Muscle of arm (tissue), 14 donors: ENCODE results near the gene ATP5IF1. TPM values are rescaled to one million over a fixed set of nuclear protein-coding genes. Genes with fewer than 3 reads are reported as not detected.
A peak's percentile ranks its signal among the peaks of the same experiment; 100 is the strongest.

Source experiments
- DNase-seq: peaks from one replicate; pipeline ENCODE4 v3.0.0-alpha.2; 2013
- long read RNA-seq, 11 donors: transcript quantifications; one replicate each; lab custom pipeline, GENCODE V29; 2026
- polyA plus RNA-seq, 12 donors: library from polyadenylated mRNA; unstranded; fragments of 120-200 nt; gene quantifications; one replicate each; pipeline ENCODE4 v1.2.1, GENCODE V29; 2013; ENCODE audit not compliant: insufficient read length in 12 of 12

Gene ATP5IF1
- 100 to 1,000 TPM in 2 of 12 donors, 10 to 100 TPM in 9, not detected in 1; 68.9 to 176 (median 80.3) TPM for polyA plus RNA-seq
- long read RNA-seq, donor 1, transcript ATP5IF1-202 (2 exons, 1,855 nt): minor isoform, 31 of 372 reads
- long read RNA-seq, donor 1, transcript ATP5IF1-204 (3 exons, 599 nt): minor isoform, 21 of 372 reads
- long read RNA-seq, donor 1, transcript ATP5IF1-201 (3 exons, 494 nt): major isoform, 276 of 372 reads
- long read RNA-seq, donor 1, partial matches to known transcripts: 44 of 372 reads
- long read RNA-seq, donor 1, other reads (novel, unspliced or antisense): 0 of 372 reads
- long read RNA-seq, donor 2, transcript ATP5IF1-201 (3 exons, 494 nt): major isoform, 75 of 92 reads
- long read RNA-seq, donor 2, transcript ATP5IF1-202 (2 exons, 1,855 nt): minor isoform, 11 of 92 reads
- long read RNA-seq, donor 2, partial matches to known transcripts: 6 of 92 reads
- long read RNA-seq, donor 2, other reads (novel, unspliced or antisense): 0 of 92 reads
- long read RNA-seq, donor 3, transcript ATP5IF1-202 (2 exons, 1,855 nt): minor isoform, 6 of 46 reads
- long read RNA-seq, donor 3, transcript ATP5IF1-201 (3 exons, 494 nt): major isoform, 39 of 46 reads
- long read RNA-seq, donor 3, partial matches to known transcripts: 0 of 46 reads
- long read RNA-seq, donor 3, other reads (novel, unspliced or antisense): 0 of 46 reads
- long read RNA-seq, donor 4, transcript ATP5IF1-201 (3 exons, 494 nt): major isoform, 24 of 28 reads
- long read RNA-seq, donor 4, partial matches to known transcripts: 0 of 28 reads
- long read RNA-seq, donor 4, other reads (novel, unspliced or antisense): 0 of 28 reads
- long read RNA-seq, donor 5, transcript ATP5IF1-202 (2 exons, 1,855 nt): minor isoform, 10 of 82 reads
- long read RNA-seq, donor 5, transcript ATP5IF1-201 (3 exons, 494 nt): major isoform, 64 of 82 reads
- long read RNA-seq, donor 5, partial matches to known transcripts: 5 of 82 reads
- long read RNA-seq, donor 5, other reads (novel, unspliced or antisense): 0 of 82 reads
- long read RNA-seq, donor 6, transcript ATP5IF1-201 (3 exons, 494 nt): major isoform, 52 of 55 reads
- long read RNA-seq, donor 6, partial matches to known transcripts: 0 of 55 reads
- long read RNA-seq, donor 6, other reads (novel, unspliced or antisense): 0 of 55 reads
- long read RNA-seq, donor 7, transcript ATP5IF1-201 (3 exons, 494 nt): major isoform, 38 of 42 reads
- long read RNA-seq, donor 7, partial matches to known transcripts: 0 of 42 reads
- long read RNA-seq, donor 7, other reads (novel, unspliced or antisense): 0 of 42 reads
- long read RNA-seq, donor 8, transcript ATP5IF1-201 (3 exons, 494 nt): major isoform, 52 of 59 reads
- long read RNA-seq, donor 8, partial matches to known transcripts: 0 of 59 reads
- long read RNA-seq, donor 8, other reads (novel, unspliced or antisense): 0 of 59 reads
- long read RNA-seq, donor 9, transcript ATP5IF1-201 (3 exons, 494 nt): major isoform, 55 of 63 reads
- long read RNA-seq, donor 9, partial matches to known transcripts: 5 of 63 reads
- long read RNA-seq, donor 9, other reads (novel, unspliced or antisense): 0 of 63 reads
- long read RNA-seq, donor 10, transcript ATP5IF1-202 (2 exons, 1,855 nt): minor isoform, 5 of 80 reads
- long read RNA-seq, donor 10, transcript ATP5IF1-201 (3 exons, 494 nt): major isoform, 72 of 80 reads
- long read RNA-seq, donor 10, partial matches to known transcripts: 0 of 80 reads
- long read RNA-seq, donor 10, other reads (novel, unspliced or antisense): 0 of 80 reads
- long read RNA-seq, donor 11, transcript ATP5IF1-201 (3 exons, 494 nt): major isoform, 94 of 108 reads
- long read RNA-seq, donor 11, transcript ATP5IF1-202 (2 exons, 1,855 nt): minor isoform, 5 of 108 reads
- long read RNA-seq, donor 11, partial matches to known transcripts: 6 of 108 reads
- long read RNA-seq, donor 11, other reads (novel, unspliced or antisense): 0 of 108 reads

DNA sequence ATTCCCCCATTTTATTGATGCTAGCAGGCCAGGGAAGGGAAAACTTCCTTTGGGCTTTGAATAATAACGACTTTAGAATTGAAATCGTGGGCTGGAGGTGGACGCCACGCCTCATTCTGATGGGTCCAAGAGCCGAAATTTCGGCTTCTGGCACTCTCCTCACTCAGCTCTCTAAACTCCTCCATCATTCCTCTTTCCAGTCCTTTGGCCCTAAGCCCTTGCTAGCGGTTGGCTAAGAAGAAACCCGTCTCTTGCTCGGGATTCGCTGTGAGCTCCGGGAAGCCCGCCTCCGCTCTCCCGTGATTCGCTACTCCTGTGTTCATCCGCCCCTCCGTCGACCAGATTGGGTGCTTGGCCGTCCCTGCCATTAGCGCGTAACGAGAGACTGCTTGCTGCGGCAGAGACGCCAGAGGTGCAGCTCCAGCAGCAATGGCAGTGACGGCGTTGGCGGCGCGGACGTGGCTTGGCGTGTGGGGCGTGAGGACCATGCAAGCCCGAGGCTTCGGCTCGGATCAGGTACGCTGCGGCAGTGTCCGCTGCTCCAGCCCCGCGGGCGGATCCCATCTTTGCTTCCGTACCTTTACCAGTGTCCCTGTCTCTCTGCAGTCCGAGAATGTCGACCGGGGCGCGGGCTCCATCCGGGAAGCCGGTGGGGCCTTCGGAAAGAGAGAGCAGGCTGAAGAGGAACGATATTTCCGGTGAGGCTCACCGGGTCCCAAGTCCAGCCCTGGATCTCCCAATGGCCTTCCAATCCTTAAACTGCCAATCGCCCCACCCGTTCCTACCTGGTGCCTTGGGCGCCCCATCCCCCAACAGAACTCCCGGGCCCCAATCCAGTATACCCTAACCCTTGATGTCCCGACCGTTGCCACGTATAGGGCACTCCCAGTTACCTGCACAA lies at the start of gene ATP5IF1:
ATP5IF1 (plus strand) TSS at position 370 of the 901 bp plus-strand sequence; CDS start at position 430, 60 bp downstream.
- DNase-seq: peak; percentile 98

DNA sequence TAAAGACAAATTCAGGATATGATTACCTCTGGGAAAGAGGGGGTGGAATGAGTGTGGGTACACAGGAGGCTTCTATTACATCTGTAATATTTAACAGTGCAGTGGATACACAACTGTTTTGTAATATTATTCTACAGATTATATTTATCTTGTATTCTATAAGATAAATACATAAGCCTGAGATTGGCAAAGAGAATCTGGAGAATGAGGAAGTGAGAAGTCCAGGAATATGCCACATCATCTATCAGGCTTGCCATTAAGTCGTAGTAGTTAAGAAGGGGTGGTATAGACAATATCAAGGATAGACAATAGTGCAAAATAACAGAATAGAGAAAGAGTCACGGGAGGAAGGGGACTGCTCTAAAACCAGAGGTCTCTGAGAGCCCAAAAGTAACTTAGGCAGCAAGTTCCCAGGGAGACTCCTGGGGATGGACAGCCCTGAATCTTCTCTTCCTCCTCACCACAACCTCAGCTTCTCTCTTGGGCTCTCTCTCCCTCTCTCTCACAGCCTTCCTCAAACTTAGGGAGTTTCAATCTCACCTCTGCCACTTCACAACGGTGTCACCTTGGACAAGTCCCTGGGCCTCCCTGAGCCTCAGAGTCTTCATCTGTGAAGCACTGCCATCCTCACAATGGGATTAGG lies 45.5 kb upstream of the ATP5IF1 start:
- no peak for DNase-seq

DNA sequence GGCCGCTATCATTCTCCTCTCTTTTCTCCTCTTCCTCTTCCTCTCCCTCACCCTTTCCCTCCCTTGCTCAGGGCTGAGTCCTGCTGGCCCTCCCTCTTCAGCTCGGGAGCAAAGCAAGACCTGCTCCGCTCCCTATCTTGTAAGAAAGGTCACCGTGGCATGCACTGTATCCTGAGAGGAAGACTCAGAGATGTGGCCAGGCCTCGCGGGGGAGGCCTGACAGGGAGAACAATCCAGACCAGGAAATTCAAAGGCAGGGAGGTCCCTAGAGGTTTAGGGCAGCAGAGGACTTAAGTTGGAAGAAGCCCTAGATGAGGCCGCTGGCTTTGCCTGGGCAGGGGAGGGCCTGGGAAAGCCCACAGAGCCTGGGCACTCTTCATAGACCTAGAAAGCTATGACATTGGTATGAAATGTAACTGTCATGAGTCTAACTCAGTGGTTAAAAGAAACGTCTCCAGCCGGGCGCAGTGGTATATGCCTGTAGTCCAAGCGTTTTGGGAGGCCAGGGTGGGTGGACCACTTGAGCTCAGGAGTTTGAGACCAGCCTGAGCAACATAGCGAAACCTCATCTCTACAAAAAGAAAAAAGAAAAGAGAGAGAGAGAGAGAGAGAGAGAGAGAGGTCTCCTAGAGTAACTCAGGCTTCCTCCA lies 44.8 kb upstream of the ATP5IF1 start:
- no peak for DNase-seq

DNA sequence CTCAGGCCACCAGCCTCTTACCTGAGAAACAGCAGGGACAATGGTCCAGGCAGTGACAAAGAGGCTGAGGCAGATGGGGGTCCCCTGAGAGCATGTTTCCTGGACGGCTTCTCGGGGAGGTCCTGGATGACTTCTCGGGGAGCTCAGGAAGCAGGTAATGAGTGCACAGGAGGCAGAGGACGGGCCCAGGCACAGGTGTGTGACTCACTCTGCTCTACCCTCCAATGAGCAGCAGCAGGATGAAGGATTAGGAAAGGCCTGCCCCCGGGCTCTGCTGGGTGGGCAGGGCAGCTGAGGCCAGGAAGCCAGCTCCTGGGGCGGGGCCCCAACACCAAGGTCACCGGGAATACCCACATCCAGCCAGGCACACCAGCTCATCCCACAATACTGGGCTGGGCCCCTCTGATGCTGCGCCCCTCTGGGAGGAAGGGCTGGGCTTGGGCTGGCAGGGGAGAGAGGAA lies 42.2 kb upstream of the ATP5IF1 start:
- DNase-seq: no peak

DNA sequence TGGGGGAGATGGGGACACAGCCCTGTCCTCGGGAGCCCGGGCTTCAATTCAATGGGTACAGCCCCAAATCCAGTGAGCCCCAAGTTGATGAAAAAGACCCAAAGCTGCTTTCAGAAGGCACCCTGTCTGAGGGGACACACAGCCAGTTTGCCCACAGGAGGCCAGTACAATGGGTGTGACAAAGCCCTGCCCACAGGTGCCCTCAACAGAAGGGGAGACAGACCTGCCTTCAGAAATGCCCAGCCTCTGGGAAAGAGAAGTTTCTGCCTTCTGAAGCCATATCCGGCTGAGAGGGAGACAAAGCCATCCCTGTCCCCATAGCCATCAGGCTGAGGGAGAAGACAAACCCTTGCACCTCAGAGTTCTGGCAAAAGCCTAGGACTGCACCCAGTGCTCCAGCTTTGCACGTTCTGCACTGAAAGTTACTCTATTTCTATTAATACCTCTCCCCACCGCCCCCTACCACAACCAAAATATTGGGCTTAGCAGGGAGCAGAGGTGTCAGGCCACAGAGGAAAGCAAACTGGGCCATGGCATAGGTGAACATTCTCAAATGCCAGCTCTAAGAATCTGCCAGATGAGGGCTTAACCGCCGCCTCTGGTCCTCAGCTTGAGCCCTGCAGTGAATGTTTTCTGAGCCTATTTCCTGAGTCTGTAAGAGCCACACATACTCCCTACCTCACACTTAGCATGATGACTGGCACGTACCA lies 41.4 kb upstream of the ATP5IF1 start:
- no peak for DNase-seq

DNA sequence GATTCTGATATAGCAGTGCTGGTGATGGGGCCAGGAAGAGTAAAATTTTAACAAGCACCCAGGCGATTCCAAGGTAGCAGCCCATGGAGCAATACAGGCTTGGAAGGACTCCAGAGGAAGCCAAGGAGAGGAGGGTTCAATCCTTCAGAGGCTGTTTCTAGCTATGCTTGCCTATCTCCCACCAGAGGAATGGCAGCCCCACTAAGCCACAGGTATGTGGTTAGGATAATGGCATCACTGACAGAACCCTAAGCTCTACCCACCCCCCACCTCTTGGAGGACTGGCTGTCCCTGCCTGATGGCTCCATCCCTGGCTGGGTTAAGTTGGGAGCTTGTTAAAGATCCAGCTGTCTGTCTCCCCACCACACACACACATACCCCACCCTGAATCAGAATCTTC lies 40.1 kb upstream of the ATP5IF1 start:
- DNase-seq: no peak

DNA sequence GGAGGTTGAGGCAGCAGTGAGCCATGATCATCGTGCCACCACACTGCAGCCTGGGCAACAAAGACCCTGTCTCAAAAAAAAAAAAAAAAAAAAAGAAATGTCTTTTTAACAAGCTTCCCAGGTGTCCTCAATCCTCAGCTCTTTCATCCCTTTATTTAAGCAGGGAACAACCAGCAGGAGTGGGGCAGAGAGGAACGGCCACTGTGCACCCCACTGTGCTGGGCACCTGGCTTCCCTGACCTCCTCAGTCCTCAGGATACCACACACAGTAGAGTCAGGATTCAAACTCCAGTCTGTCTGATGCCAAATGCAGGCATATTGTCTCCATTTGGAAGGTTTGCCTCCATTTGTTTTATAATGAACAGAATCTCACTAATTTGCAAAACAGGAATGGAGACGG lies 39.6 kb upstream of the ATP5IF1 start:
- no peak for DNase-seq

DNA sequence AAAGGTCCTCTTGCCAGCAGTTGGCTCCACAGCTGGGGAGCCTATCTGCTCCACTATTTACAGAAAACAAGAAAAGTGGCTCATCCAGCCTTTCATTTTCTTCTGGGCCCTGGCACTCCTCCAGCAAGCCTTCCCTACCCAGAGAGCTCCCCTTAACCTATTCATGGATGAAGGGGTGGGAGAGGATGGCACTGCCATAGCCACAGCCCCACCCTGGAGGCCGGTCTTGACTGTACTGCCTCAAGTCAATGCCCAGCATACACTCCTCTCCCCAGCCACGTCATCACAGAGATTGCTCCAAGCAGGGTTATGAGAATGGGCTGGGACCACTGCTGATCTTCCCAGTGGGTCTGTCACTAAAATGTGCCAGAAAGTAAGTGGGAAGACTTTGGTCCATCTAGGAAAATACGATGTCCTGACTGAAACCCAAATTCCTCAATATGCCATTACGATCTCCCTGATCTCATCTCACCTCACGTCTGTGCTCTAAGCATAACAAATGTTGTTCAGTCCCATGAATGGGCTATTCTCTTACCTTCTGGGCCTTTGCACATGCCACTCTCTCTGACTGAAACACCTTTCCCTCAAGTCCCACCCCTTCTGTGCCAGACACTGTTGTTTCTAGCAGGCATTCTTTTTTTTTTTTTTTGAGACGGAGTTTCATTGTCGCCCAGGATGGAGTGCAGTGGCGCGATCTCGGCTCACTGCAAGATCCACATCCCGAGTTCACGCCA lies 38.1 kb upstream of the ATP5IF1 start:
- no peak for DNase-seq

DNA sequence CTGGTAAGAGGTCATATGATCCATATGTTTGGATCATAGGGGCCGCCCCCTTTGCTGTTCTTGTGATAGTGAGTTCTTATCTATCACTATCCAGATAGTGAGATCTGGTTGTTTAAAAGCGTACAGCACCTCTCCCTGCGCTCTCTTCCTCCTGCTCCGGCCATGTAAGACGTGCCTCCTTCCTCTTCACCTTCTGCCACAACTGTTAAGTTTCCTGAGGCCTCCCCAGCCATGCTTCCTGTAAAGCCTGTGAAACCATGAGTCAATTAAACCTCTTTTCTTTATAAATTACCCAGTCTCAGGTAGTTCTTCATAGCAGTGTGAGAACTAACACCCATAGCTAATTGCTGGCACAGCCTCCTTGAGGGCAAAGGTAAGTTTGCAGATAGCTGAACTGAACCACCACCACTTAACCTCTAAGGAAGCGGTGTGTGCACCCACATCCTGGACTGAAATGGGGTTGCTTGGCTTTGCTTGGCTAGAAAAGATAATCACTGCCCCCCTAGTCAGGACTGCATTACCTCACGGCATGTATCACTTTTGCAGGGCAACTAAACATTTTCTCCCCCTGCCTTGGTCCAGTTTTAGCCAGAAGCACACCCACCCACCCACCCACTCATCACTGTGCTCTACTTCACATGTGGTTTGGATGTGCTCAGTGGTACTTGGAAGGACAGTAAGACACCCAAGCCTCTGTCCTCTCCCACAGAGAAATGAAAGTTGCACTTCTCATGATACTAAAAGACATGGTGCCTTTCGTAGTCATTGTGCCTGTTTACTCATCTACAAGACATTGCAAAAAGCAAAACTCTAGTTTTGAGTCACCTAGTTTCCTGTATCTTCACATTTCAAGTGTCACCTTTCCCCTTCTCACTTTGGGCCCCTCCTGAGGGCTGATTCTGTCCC lies 36.3 kb upstream of the ATP5IF1 start:
- no peak for DNase-seq

DNA sequence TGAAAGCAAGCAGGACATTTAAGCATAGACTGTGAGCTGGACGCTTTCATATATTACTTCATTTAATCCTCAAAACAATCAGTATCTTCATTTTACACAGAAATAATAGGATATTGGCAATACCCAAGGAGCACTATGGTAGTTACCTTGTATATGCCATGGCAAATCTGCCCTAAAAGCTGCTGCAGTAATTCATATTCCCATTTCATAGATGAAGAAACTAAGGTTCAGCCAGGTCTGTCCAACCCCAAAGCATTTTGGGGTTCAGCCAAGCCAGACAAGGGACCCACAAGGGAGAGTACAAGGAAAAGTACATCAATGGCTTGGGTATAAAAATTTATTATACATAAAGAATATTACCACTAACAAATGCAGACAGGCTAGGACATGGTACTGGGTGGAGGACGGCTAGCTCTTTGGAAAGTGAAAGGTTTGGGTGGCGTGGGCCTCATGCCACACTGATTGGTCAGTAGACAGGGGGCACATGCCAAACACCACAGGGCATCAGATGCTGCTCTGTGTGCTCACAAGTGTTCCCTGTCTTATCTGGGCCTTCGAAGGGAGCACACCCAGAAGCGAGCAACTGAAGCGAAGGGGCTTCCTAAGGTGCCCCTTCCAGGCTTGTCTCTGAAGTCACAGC lies 35.6 kb upstream of the ATP5IF1 start:
- DNase-seq: no peak

DNA sequence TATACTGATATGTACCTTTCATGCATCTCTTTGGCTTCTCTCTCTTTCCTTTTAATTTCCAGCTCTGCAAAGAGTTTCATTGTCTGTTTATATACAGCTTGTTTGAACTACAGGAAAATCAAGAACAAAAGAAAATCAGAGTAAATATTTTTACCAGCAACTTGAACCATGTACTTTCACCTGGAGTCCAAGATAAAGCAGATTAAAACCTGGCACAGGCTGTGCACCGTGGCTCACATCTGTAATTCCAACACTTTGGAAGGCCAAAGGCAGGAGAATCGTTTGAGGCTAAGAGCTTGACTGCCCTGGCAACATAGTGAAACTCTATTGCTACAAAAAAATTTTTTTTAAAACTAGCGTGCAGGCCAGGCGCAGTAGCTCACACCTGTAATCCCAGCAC lies 30.7 kb upstream of the ATP5IF1 start:
- no peak for DNase-seq

DNA sequence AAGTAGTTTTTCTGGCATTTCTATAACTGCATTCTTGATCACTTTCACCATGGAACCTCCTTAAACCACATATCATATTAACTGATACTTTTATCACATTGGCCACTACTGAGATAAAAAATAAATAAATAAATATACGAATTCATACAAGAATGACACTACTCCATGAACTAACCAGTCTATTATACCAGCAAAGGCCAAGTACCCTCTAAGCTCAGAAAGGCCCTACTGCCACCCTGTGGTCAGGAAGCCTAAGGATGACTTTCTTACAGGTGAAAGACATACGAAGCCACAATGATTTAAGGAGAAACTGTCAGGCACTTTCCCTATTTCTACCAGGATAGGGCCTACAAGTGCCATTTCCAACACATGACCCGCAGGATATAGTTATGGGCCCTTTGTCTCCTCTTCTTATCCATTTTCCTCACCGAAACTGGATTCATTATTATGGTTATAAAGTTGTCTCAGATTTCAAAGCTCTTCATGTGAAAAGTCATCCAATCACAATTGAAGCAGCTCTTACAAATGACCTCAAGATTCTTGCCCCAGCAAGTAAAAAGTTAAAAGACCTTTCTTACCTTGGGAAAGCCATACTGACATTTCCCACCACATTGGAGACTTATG lies 27.0 kb upstream of the ATP5IF1 start:
- peak; percentile 41 for DNase-seq

DNA sequence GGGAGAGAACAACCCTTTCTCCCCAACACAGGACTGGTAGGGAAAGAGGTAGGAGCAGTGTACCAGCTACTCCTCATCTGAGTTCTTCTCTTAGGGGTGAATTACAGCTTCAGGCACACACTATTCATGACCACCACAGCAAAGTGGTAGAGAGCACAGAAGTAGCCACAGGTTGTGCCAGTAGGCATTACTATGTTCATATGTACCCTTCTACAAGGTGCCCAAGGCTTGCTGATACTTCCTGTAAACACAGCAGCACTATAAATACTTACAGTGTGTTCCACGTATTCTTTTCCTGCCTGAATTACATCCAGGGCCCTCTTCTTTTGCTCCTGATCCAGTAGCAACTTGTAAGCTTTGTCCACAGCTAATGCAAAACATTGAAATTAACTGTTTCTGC lies 26.2 kb upstream of the ATP5IF1 start:
- DNase-seq: no peak

DNA sequence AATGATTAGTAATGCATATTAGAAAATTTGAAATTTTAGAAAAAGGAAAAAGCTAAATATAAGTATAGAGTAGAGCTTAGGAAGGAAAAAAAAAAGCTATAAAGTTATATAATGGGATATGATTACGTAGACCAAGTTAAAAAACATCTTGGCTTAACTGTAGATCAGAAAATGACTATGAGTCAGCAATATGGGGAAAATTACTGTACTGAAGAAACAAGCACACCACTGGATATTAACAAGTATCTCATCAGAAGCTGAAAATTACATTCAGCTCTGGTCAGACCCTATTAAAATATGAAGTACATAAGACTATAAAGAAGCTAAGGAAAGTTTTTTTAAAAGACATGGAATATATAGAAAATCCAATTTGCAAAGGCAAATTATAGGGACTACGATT lies 22.6 kb upstream of the ATP5IF1 start:
- DNase-seq: no peak

DNA sequence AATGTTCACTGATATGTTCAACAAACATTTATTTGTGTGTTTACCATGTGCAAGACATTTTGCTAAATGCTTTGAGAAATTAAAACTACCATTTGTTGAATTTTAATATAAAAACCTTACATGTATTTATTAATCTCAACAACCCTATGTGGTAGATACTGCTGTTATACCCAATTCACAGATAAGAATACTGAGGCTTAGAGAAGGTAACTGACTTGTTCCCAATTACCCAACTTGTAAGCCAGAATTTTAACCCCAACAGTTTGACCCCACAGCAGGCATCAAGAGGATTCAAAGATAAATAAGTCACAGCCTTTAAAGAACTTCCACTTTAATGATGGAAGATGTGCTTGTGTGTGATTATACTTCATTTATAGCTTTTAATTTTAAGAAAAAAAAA lies 6.8 kb upstream of the ATP5IF1 start:
- no peak for DNase-seq
